Panc1 (cell line): ENCODE data around the gene F2RL1. TPM values are rescaled to one million over a fixed set of nuclear protein-coding genes. Genes with fewer than 3 reads are reported as not detected.
A peak's percentile ranks its signal among the peaks of the same experiment; 100 is the strongest.
"Not testable (repeated sequence)": the region's sequence is repeated elsewhere in the genome, so short reads cannot be mapped to it uniquely, and the experiment has no call there.

Source experiments
- ATAC-seq: fragments of 200-7000 bp; cut with Tn5 transposase; 2 replicates; pipeline ENCODE4 v1.9.1; 2020; ENCODE audit warnings: mild to moderate bottlenecking, moderate library complexity
- Bru-seq: library from RNA; stranded (reverse); fragments of 400-500 nt; gene quantifications from one replicate; lab custom pipeline; 2021; lab: Mats Ljungman, UMichigan
- BruChase-seq, 2 experiments: library from RNA; stranded (reverse); fragments of 400-500 nt; gene quantifications; one replicate each; lab custom pipeline; 2021; lab: Mats Ljungman, UMichigan
- BruUV-seq: library from RNA; stranded (reverse); fragments of 400-500 nt; replicated peaks from 2 replicates; lab custom pipeline; 2021; lab: Mats Ljungman, UMichigan
- CTCF ChIA-PET: fragments of 300-600 bp; sonication (Branson Sonifier 250); formaldehyde crosslinking; loops from one replicate; lab custom pipeline; 2022; ENCODE audit warnings: antibody characterized with exemption; lab: Charles Lee
- POLR2A ChIA-PET: fragments of 300-600 bp; sonication (Branson Sonifier 250); formaldehyde crosslinking; loops from one replicate; lab custom pipeline; 2022; ENCODE audit warnings: antibody characterized with exemption; lab: Charles Lee
- DNase-seq: peaks from one replicate; pipeline ENCODE4 v3.0.0-alpha.2; 2010; ENCODE audit warnings: low read depth, low spot score
- H3K27ac ChIP-seq: 2 replicates; pipeline ENCODE4 v1.5.1; 2011; ENCODE audit warnings: mild to moderate bottlenecking, low read length, inconsistent platforms
- H3K27me3 ChIP-seq: fragments of 200-500 bp; sonication (Bioruptor generic); 2 replicates; pipeline ENCODE4 v1.6.0; 2014; ENCODE audit warnings: low read length, inconsistent platforms; ENCODE audit not compliant: control insufficient read depth, insufficient read depth
- H3K36me3 ChIP-seq: fragments of 200-500 bp; sonication (Bioruptor generic); 2 replicates; pipeline ENCODE4 v1.5.1; 2014; ENCODE audit warnings: inconsistent platforms, mild to moderate bottlenecking, low read length, moderate library complexity; ENCODE audit not compliant: control insufficient read depth, insufficient read depth
- H3K4me1 ChIP-seq: 2 replicates; pipeline ENCODE4 v1.5.1; 2011; ENCODE audit warnings: inconsistent platforms, mild to moderate bottlenecking, low read length, moderate library complexity; ENCODE audit not compliant: control insufficient read depth, insufficient read depth
- H3K4me3 ChIP-seq, 2 experiments: 2 replicates each; pipeline ENCODE4 v1.5.1; 2011 to 2012; ENCODE audit warnings: low read depth in 2 of 2, low read length in 2 of 2, mild to moderate bottlenecking in 2 of 2, inconsistent platforms in 1 of 2, moderate library complexity in 1 of 2
- H3K9me3 ChIP-seq: fragments of 200-500 bp; sonication (Bioruptor generic); 2 replicates; pipeline ENCODE4 v1.5.1; 2014; ENCODE audit warnings: low read depth, mild to moderate bottlenecking, inconsistent platforms, low read length, moderate library complexity; ENCODE audit not compliant: control insufficient read depth, insufficient read depth
- POLR2AphosphoS5 ChIP-seq: IDR thresholded peaks from 2 replicates; pipeline ENCODE4 v1.6.1; 2012; ENCODE audit warnings: mild to moderate bottlenecking, low read depth, low read length, moderate library complexity
- SIN3A ChIP-seq: IDR thresholded peaks from 2 replicates; pipeline ENCODE4 v1.6.1; 2012; ENCODE audit warnings: low read depth, mild to moderate bottlenecking, low read length, moderate library complexity, borderline replicate concordance; ENCODE audit not compliant: insufficient read depth
- TCF7L2 ChIP-seq: IDR thresholded peaks from 2 replicates; pipeline ENCODE4 v1.6.1; 2011; ENCODE audit warnings: mild to moderate bottlenecking, low read depth, low read length, inconsistent platforms
- in situ Hi-C: cut with HindIII; loops from 2 replicates; pipeline ENCODE4 v1.10.0; 2016; ENCODE audit warnings: low sequenced_read_pairs, low pct_unique_long_range_greater_than_20kb
- intact Hi-C: fragments of 100-400 bp; cut with micrococcal nuclease; formaldehyde crosslinking; loops from one replicate; pipeline ENCODE4 v1.10.0; 2022; ENCODE audit not compliant: unreplicated experiment
- long read RNA-seq: library from polyadenylated mRNA; unstranded; transcript quantifications from one replicate; pipeline ENCODE4 v2.0.0, GENCODE V29; 2021; ENCODE audit not compliant: unreplicated experiment
- polyA plus RNA-seq: library from polyadenylated mRNA; unstranded; fragments of >200 nt; gene quantifications from one replicate; pipeline ENCODE4 v1.2.1, GENCODE V29; 2012; ENCODE audit warnings: missing spikeins; ENCODE audit not compliant: insufficient read length
- total RNA-seq: library from RNA; stranded (reverse); gene quantifications from one replicate; pipeline ENCODE4 v1.2.1, GENCODE V29; 2021; ENCODE audit not compliant: unreplicated experiment
- TF ChIP-seq, protein P1 (sequence below): fragments of 450-650 bp; IDR thresholded peaks from 2 replicates; pipeline ENCODE4 v1.5.1; 2017; ENCODE audit warnings: mild to moderate bottlenecking
- TF ChIP-seq, protein P2 (sequence below), 2 experiments: IDR thresholded peaks; 2 replicates each; pipeline ENCODE4 v1.6.1; 2011 to 2012; ENCODE audit warnings: low read depth in 2 of 2, control low read depth in 1 of 2, low read length in 1 of 2, mild to moderate bottlenecking in 1 of 2, moderate library complexity in 1 of 2; ENCODE audit not compliant: insufficient read depth in 1 of 2

The F2RL1 gene, protein sequence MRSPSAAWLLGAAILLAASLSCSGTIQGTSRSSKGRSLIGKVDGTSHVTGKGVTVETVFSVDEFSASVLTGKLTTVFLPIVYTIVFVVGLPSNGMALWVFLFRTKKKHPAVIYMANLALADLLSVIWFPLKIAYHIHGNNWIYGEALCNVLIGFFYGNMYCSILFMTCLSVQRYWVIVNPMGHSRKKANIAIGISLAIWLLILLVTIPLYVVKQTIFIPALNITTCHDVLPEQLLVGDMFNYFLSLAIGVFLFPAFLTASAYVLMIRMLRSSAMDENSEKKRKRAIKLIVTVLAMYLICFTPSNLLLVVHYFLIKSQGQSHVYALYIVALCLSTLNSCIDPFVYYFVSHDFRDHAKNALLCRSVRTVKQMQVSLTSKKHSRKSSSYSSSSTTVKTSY
- 65.9 TPM for total RNA-seq
- 26.8 TPM for polyA plus RNA-seq
- Bru-seq, nascent RNA = percentile 92 among the genes with signal in this experiment
- BruChase-seq, experiment 1, labeled RNA remaining after a 2-hour chase = percentile 96 among the genes with signal in this experiment
- percentile 98 among the genes with signal in this experiment for BruChase-seq, experiment 2, labeled RNA remaining after a 6-hour chase
- long read RNA-seq, transcript F2RL1-201 (2 exons, 2,914 nt) = major isoform, 105 of 127 reads
- long read RNA-seq, partial matches to known transcripts = 0 of 127 reads
- long read RNA-seq, other reads (novel, unspliced or antisense) = 18 of 127 reads

DNA sequence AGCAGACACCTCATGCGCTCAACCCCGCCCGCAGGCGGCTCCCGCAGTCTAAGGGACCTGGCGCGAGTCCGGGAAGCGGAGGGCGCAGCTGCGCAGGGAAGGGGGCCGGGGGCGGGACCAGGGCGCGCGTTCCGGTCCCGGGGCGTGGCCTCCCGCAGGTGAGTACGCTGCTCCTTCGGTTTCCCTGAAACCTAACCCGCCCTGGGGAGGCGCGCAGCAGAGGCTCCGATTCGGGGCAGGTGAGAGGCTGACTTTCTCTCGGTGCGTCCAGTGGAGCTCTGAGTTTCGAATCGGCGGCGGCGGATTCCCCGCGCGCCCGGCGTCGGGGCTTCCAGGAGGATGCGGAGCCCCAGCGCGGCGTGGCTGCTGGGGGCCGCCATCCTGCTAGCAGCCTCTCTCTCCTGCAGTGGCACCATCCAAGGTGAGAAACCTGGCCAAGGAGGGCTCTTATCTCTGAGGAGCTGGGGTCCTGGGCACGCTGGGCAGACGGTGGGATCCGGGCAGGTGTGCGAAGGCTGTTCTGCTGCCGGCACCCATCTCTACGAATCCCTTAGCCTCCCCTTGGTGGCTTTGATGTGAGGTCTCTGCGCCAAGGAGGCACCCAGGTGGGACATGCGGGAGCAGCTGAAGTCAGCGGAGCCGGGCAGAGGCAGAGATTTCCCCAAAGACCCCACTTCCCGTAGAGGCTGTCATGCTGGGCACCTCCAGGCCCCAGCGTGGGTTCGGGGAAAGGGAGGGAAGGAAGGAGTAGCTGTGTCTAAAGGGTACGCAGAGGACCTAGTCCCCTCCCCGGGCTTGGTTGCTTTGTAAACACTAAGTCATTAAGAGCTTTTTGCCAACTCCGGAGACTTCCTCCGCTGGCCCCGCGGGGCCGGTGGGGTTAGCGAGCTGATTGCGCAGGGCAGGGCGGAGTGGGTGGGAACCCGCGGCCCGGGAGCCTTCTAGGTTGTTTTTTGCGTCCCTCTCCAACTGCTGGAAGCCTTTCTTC lies at the start of gene F2RL1:
F2RL1 (plus strand) TSS at position 187 of the 988 bp plus-strand sequence; CDS start at position 340, 153 bp downstream.
- BruUV-seq = no TSS peak

GRCh38 chr5:76771041-76771440 lies 47.8 kb upstream of the F2RL1 start:
- H3K27ac ChIP-seq, H3K4me3 ChIP-seq, H3K27me3 ChIP-seq, H3K9me3 ChIP-seq, DNase-seq, H3K36me3 ChIP-seq, ATAC-seq, H3K4me1 ChIP-seq, intact Hi-C loops, in situ Hi-C loops, CTCF ChIA-PET, POLR2A ChIA-PET, BruUV-seq: not testable (repeated sequence)

More for the DNA sequence above, at the start of gene F2RL1:
- Histone ChIP-seq H3K9me3 (no peaks in the 10 kb centered on the region), H3K27ac (peak within 1 kb of the TSS; percentile 92), H3K4me3 (peak within 1 kb of the TSS; percentile 62 to 70), H3K4me1 (peaks cover 39% of the 10 kb centered on the region), H3K36me3 (peaks cover 4% of the 10 kb centered on the region; the same call in 1 of the 2 replicates), H3K27me3 (no peaks in the 10 kb centered on the region)
- TF ChIP-seq POLR2AphosphoS5 (no peak; the same call in 1 of the 2 replicates), SIN3A (peak; percentile 49; the same call in 1 of the 2 replicates), TCF7L2 (no peak)
- TF ChIP-seq, protein P1, sequence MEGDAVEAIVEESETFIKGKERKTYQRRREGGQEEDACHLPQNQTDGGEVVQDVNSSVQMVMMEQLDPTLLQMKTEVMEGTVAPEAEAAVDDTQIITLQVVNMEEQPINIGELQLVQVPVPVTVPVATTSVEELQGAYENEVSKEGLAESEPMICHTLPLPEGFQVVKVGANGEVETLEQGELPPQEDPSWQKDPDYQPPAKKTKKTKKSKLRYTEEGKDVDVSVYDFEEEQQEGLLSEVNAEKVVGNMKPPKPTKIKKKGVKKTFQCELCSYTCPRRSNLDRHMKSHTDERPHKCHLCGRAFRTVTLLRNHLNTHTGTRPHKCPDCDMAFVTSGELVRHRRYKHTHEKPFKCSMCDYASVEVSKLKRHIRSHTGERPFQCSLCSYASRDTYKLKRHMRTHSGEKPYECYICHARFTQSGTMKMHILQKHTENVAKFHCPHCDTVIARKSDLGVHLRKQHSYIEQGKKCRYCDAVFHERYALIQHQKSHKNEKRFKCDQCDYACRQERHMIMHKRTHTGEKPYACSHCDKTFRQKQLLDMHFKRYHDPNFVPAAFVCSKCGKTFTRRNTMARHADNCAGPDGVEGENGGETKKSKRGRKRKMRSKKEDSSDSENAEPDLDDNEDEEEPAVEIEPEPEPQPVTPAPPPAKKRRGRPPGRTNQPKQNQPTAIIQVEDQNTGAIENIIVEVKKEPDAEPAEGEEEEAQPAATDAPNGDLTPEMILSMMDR = no peak
- TF ChIP-seq, protein P2, sequence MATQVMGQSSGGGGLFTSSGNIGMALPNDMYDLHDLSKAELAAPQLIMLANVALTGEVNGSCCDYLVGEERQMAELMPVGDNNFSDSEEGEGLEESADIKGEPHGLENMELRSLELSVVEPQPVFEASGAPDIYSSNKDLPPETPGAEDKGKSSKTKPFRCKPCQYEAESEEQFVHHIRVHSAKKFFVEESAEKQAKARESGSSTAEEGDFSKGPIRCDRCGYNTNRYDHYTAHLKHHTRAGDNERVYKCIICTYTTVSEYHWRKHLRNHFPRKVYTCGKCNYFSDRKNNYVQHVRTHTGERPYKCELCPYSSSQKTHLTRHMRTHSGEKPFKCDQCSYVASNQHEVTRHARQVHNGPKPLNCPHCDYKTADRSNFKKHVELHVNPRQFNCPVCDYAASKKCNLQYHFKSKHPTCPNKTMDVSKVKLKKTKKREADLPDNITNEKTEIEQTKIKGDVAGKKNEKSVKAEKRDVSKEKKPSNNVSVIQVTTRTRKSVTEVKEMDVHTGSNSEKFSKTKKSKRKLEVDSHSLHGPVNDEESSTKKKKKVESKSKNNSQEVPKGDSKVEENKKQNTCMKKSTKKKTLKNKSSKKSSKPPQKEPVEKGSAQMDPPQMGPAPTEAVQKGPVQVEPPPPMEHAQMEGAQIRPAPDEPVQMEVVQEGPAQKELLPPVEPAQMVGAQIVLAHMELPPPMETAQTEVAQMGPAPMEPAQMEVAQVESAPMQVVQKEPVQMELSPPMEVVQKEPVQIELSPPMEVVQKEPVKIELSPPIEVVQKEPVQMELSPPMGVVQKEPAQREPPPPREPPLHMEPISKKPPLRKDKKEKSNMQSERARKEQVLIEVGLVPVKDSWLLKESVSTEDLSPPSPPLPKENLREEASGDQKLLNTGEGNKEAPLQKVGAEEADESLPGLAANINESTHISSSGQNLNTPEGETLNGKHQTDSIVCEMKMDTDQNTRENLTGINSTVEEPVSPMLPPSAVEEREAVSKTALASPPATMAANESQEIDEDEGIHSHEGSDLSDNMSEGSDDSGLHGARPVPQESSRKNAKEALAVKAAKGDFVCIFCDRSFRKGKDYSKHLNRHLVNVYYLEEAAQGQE (IDR thresholded peaks at IDR 0.05; ENCODE audit: insufficient read depth in 1 of 2, low read depth in 2 of 2, low read length in 1 of 2) = no peak
- intact Hi-C loops (no loop called here), in situ Hi-C loops (no loop called here)
- ChIA-PET POLR2A (interaction anchor here (0.5 to 0.9 kb wide), 5 partner anchors 13 to 1351 kb away, joined by 3 to 10 read pairs (median 5); no protein-coding TSS in a partner anchor), CTCF (interaction anchor here (0.5 to 3.2 kb wide), 3 partner anchors 13 to 249 kb away, joined by 3 to 14 read pairs (median 5); no protein-coding TSS in a partner anchor)
- DNase-seq = no peak
- peak; percentile 82 for ATAC-seq
